GM12878 (cell line): Measurements from ENCODE around the gene RTN4RL1. TPM values are rescaled to one million over a fixed set of nuclear protein-coding genes. Genes with fewer than 3 reads are reported as not detected.

ENCODE experiments used
- ATAC-seq: fragments of 200-7000 bp; cut with Tn5 transposase; 3 replicates; pipeline ENCODE4 v1.9.1; 2020; ENCODE audit warnings: mild to moderate bottlenecking, moderate library complexity
- BruUV-seq: library from RNA; stranded (reverse); fragments of 400-500 nt; replicated peaks from 2 replicates; lab custom pipeline; 2021; lab: Mats Ljungman, UMichigan
- CTCF ChIA-PET: fragments of 300-600 bp; sonication (Branson Sonifier 250); formaldehyde crosslinking; extraction: SDS; loops from one replicate; lab custom pipeline; 2021; ENCODE audit warnings: inconsistent platforms; lab: Yijun Ruan, JAX
- POLR2A ChIA-PET: fragments of 350-600 bp; formaldehyde crosslinking; extraction: SDS; loops from one replicate; lab custom pipeline; 2021; ENCODE audit warnings: inconsistent platforms; lab: Charles Lee
- RAD21 ChIA-PET: fragments of 300-600 bp; sonication (Branson Sonifier 250); formaldehyde crosslinking; loops from one replicate; lab custom pipeline; 2023; ENCODE audit warnings: antibody characterized with exemption; ENCODE audit not compliant: unreplicated experiment; lab: Charles Lee
- SMC1A ChIA-PET: fragments of 300-600 bp; sonication (Branson Sonifier 250); formaldehyde crosslinking; loops from one replicate; lab custom pipeline; 2023; ENCODE audit not compliant: unreplicated experiment, uncharacterized antibody; lab: Charles Lee
- DNase-seq: peaks from one replicate; pipeline ENCODE4 v3.0.0-alpha.2; 2011; ENCODE audit warnings: low read depth, low spot score
- FAIRE-seq: peaks from 3 replicates; lab custom pipeline; 2011; peaks lifted over from hg19 to GRCh38; lab: Jason Lieb, UNC
- H2AFZ ChIP-seq: 2 replicates; pipeline ENCODE4 v1.6.0; 2011; ENCODE audit warnings: low read depth, low read length, control low read depth; ENCODE audit not compliant: control insufficient read depth
- H3K27ac ChIP-seq: 2 replicates; pipeline ENCODE4 v1.5.1; 2011; ENCODE audit warnings: control low read depth; ENCODE audit not compliant: control insufficient read depth, insufficient read depth
- H3K27me3 ChIP-seq, 2 experiments: replicated peaks in 1 of 2; 2 replicates each; pipeline versions ENCODE4 v1.6.0 to v1.6.1; 2011; ENCODE audit warnings: low read length in 1 of 2; ENCODE audit not compliant: control insufficient read depth in 2 of 2, insufficient read depth in 2 of 2
- H3K36me3 ChIP-seq, 2 experiments: 2 replicates each; pipeline ENCODE4 v1.5.1; 2011; ENCODE audit warnings: low read length in 1 of 2; ENCODE audit not compliant: control insufficient read depth in 2 of 2, insufficient read depth in 2 of 2
- H3K4me1 ChIP-seq: 2 replicates; pipeline ENCODE4 v1.6.1; 2011; ENCODE audit warnings: mild to moderate bottlenecking, low read length, moderate library complexity, mixed read lengths; ENCODE audit not compliant: control insufficient read depth, insufficient read depth
- H3K4me2 ChIP-seq: 2 replicates; pipeline ENCODE4 v1.6.0; 2011; ENCODE audit warnings: control low read depth; ENCODE audit not compliant: control insufficient read depth, insufficient read depth
- H3K4me3 ChIP-seq: fragments of 200-600 bp; sonication (generic); 2 replicates; pipeline ENCODE4 v1.5.1; 2016
- H3K79me2 ChIP-seq: 2 replicates; pipeline ENCODE4 v1.6.0; 2011; ENCODE audit warnings: low read length; ENCODE audit not compliant: control insufficient read depth, insufficient read depth
- H3K9ac ChIP-seq: 2 replicates; pipeline ENCODE4 v1.8.0; 2011; ENCODE audit warnings: low read length, control low read depth, mixed read lengths; ENCODE audit not compliant: control insufficient read depth, insufficient read depth
- H3K9me3 ChIP-seq: replicated peaks from 3 replicates; pipeline ENCODE4 v1.5.1; 2011; ENCODE audit warnings: mild to moderate bottlenecking, low read length; ENCODE audit not compliant: control insufficient read depth, insufficient read depth
- H4K20me1 ChIP-seq: 2 replicates; pipeline ENCODE4 v1.6.0; 2011; ENCODE audit not compliant: control insufficient read depth, insufficient read depth
- ATF2 ChIP-seq: IDR thresholded peaks from 2 replicates; pipeline ENCODE4 v1.6.1; 2012; ENCODE audit warnings: low read length, inconsistent platforms
- ATF7 ChIP-seq: fragments of 450-650 bp; IDR thresholded peaks from 2 replicates; pipeline ENCODE4 v1.6.1; 2016; ENCODE audit warnings: low read depth, mild to moderate bottlenecking
- BMI1 ChIP-seq: fragments of 450-650 bp; IDR thresholded peaks from 2 replicates; pipeline ENCODE4 v1.6.1; 2016; ENCODE audit warnings: mild to moderate bottlenecking, moderate library complexity, borderline replicate concordance
- CBX5 ChIP-seq: sonication (generic); IDR thresholded peaks from 2 replicates; pipeline ENCODE4 v1.6.1; 2016; ENCODE audit warnings: low read depth, moderate library complexity, mild to moderate bottlenecking, inconsistent platforms
- EED ChIP-seq: sonication (generic); IDR thresholded peaks from 2 replicates; pipeline ENCODE4 v1.6.1; 2016; ENCODE audit warnings: antibody characterized with exemption, low read depth
- ETV6 ChIP-seq, 2 experiments: fragments of 450-650 bp in 1 of 2; IDR thresholded peaks in 1 of 2; conservative IDR thresholded peaks in 1 of 2; 2 replicates each; pipeline ENCODE4 v1.6.1; 2014; ENCODE audit warnings: antibody characterized with exemption in 1 of 2, borderline replicate concordance in 1 of 2, low read depth in 1 of 2, mild to moderate bottlenecking in 1 of 2, moderate library complexity in 1 of 2
- HDAC6 ChIP-seq: fragments of 200-600 bp; sonication (generic); IDR thresholded peaks from one replicate; pipeline ENCODE4 v1.8.0; 2017; ENCODE audit warnings: antibody characterized with exemption; ENCODE audit not compliant: unreplicated experiment
- NR2C2 ChIP-seq: IDR thresholded peaks from 2 replicates; pipeline ENCODE4 v1.6.1; 2011; ENCODE audit warnings: borderline replicate concordance, low read depth; ENCODE audit not compliant: control insufficient read depth, insufficient read length
- POLR2AphosphoS2 ChIP-seq: IDR thresholded peaks from 2 replicates; pipeline ENCODE4 v1.6.1; 2011; ENCODE audit warnings: low read depth, mild to moderate bottlenecking, low read length, improper control_type of control experiment, moderate library complexity
- POLR2AphosphoS5 ChIP-seq: IDR thresholded peaks from 2 replicates; pipeline ENCODE4 v1.6.1; 2011; ENCODE audit warnings: mild to moderate bottlenecking, low read length, inconsistent platforms
- RCOR1 ChIP-seq: conservative IDR thresholded peaks from 2 replicates; pipeline ENCODE4 v1.6.1; 2012; ENCODE audit warnings: low read depth, low read length, improper control_type of control experiment
- REST ChIP-seq: IDR thresholded peaks from 2 replicates; pipeline ENCODE4 v1.6.1; 2012; ENCODE audit warnings: mild to moderate bottlenecking, low read depth, low read length
- RUNX3 ChIP-seq: IDR thresholded peaks from 2 replicates; pipeline ENCODE4 v1.6.1; 2012; ENCODE audit warnings: low read length, inconsistent platforms
- ZBTB11 ChIP-seq: fragments of 450-650 bp; formaldehyde crosslinking; IDR thresholded peaks from 2 replicates; pipeline ENCODE4 v1.5.0; 2022; ENCODE audit warnings: mild to moderate bottlenecking, missing genetic modification characterization
- ZNF274 ChIP-seq: IDR thresholded peaks from one replicate; pipeline ENCODE4 v1.8.0; 2011; ENCODE audit not compliant: insufficient read length, insufficient read depth
- WGBS: methylation state at CpG from one replicate; pipeline ENCODE4 v1.1.6; 2016; ENCODE audit warnings: low lambda C conversion rate; ENCODE audit not compliant: insufficient replicate concordance, insufficient coverage; ENCODE audit errors: missing lambda C conversion rate; 5-methylcytosine and 5-hydroxymethylcytosine counted together
- in situ Hi-C: fragments of 300-500 bp; cut with MboI; formaldehyde crosslinking; loops from 9 replicates; pipeline ENCODE4 v1.14.3; 2018; ENCODE audit warnings: mixed read lengths
- intact Hi-C: fragments of 100-400 bp; cut with micrococcal nuclease; formaldehyde crosslinking; loops from one replicate; pipeline ENCODE4 v1.14.2; 2022; ENCODE audit not compliant: unreplicated experiment
- polyA plus RNA-seq, 11 experiments: library from polyadenylated mRNA; depleted of rRNA in 4 of 11; unstranded in 6 of 11; stranded (reverse) in 5 of 11; fragments of >200 nt; fragmentation: Nextera tagmentation in 4 of 11; fragmentation: Illumina TruSeq in 1 of 11; extraction: Ambion mirVana in 4 of 11; extraction: Trizol in 1 of 11; gene quantifications; 1 replicate in 1 of 11; 2 replicates in 10 of 11; pipeline versions ENCODE4 v1.2.1 to v1.2.3, GENCODE V29; 2011 to 2016; ENCODE audit warnings: inconsistent platforms in 2 of 11, missing spikeins in 2 of 11, low read depth in 1 of 11
- total RNA-seq, 4 experiments: library from RNA; depleted of rRNA in 3 of 4; stranded (reverse); fragments of >200 nt in 3 of 4; fragmentation: Illumina TruSeq in 1 of 4; extraction: Trizol in 1 of 4; gene quantifications; 2 replicates each; pipeline versions ENCODE4 v1.2.1 to v1.2.3, GENCODE V29; 2013 to 2021

RTN4RL1 gene
- total and polyA plus RNA-seq, 10 of the 15 experiments (the other 5 are each of a cell fraction or from before 2014, with no cell fraction given): 0.08 to 0.11 (median 0.10) TPM; not detected in 7

- Histone ChIP-seq H3K9ac (no peak overlapping the region), H4K20me1 (no peaks in the 10 kb centered on the region), H3K27me3 (no peaks in the 10 kb centered on the region), H3K4me3 (no peak overlapping the region), H3K4me1 (no peaks in the 10 kb centered on the region), H2AFZ (no peak overlapping the region), H3K4me2 (no peak overlapping the region), H3K36me3 (no peaks in the 10 kb centered on the region), H3K79me2 (no peaks in the 10 kb centered on the region), H3K27ac (no peak overlapping the region), H3K9me3 (no peaks in the 10 kb centered on the region)
- WGBS: 36% methylated on average over 17 of the region's 17 CpGs
- ChIA-PET RAD21 (no interaction called here), SMC1A (no interaction called here), CTCF (no interaction called here), POLR2A (no interaction called here)
- intact Hi-C loops: no loop called here
- ATAC-seq (no peak), DNase-seq (no peak), FAIRE-seq (no peak)
- no TSS peak for BruUV-seq
- in situ Hi-C loops: no loop called here
- TF ChIP-seq ATF7 (no peak), ZNF274 (no peak), ETV6 (conservative IDR thresholded peaks at IDR 0.05 in 1 of 2, IDR thresholded peaks at IDR 0.05 in 1 of 2; ENCODE audit: borderline replicate concordance in 1 of 2, low read depth in 1 of 2) (no peak), ATF2 (no peak), NR2C2 (no peak), REST (no peak), POLR2AphosphoS2 (no peak), ZBTB11 (no peak), BMI1 (no peak), RUNX3 (no peak), HDAC6 (no peak), POLR2AphosphoS5 (no peak), RCOR1 (no peak), EED (no peak), CBX5 (no peak)
Measured at GRCh38 chr17:1934901-1935300, 90.2 kb downstream of the RTN4RL1 start.
